SKM-1 treated with dmso at 0.1 percent for 144 hours (cell line): Measurements from ENCODE around the gene SLC45A3.

Experiments
- DNase-seq: peaks from one replicate; lab custom pipeline; 2025; ENCODE audit not compliant: unreplicated experiment; lab: John Stamatoyannopoulos, UW

Gene SLC45A3

GRCh38 chr1:205669341-205670149 is 10.8 kb downstream of the SLC45A3 start:
- DNase-seq = no peak

DNA sequence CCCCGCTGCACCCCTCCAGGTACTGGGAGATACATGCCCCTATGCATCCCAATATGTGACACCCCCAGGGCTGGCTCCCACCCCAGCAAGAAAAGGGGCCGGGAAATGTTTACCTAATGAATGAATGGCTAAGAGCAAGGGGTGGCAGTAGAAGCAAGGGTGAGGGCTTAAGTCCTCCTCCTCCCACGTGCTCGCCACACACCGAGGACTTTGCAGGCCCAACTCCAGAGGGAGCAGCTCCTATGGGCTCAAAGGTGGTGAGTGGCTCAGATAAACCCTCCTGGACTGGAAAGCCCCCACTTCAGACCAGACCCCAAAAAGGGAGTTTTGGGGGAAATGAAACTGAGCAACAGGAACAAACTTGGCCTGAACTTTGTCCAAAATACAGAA is 11.4 kb downstream of the SLC45A3 start:
- DNase-seq = no peak

- no peak for DNase-seq
Measured at GRCh38 chr1:205667909-205668643, 12.2 kb downstream of the SLC45A3 start.

DNA sequence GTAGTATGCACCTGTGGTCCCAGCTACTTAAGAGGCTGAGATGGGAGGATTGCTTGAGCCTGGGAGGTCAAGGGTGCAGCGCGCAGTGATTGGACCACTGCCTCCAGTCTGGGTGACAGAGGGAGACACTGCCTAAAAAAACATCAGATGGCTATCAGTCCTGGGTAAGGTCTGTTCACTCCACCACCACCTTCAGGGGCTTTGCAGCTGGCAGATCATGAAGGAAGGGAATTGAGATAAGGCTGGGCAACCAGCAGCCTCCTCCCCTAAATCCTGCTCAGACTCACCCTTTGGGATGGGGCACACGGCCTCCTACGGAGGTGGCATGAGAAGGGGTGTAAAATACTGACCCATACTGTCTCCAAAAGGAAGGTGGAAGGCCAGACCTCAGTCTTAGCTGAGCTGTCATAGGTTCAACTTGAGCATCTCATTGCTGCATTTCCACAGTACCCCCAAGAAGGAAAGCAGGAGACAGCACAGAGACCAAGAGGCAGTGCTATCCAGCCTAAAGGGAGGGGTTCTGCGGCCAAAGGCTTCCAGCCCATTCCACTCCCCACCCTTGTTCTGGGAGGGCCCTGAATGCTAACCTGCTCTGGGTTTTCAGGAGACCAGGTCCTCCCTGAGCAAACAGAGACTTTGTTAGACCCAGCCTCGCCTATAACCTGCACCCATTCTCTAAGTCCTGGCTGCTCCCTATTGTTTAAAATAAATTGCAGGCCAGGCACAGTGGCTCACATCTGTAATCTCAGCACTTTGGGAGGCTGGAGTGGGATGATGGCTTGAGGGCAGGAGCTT is 13.7 kb downstream of the SLC45A3 start:
- no peak for DNase-seq

DNA sequence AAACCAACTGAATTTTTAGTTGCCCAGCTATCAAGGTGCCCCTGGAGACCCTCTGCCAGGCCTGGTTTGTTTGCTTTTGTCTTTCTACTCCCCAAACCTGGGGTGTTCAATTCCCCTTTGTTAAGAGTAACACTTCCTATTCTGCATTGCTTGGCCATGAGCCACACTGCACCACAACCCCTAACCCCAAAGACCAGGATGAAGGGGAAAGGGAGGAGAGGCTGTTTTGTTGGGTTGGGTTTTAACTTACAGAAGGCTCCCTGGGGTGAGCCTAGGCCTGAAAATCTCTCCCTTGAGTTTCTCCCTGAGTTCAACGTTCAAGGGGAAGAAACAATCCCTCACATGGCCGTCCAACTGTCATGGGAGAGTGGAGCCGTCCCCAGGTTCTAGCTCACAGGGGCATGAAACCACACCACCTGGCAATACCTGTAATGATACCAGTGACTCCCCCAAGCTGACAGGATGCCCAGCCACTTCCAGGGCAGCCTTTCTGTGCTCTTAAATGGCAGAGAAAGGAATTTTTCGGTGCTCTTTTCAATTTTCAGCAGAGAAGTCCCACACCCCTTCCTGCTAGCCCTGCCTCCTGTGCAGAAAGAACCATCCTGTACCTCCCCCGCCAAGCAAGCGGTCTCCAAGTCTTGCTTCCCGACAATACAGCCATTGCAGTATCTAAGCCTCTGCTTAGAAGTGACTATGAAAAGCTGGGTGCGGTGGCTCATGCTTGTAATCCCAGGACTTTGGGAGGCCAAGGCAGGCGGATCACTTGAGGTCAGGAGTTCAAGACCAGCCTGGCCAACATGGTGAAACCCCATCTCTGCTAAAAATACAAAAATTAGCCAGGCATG is 14.9 kb downstream of the SLC45A3 start:
- DNase-seq = peak; percentile 36

GRCh38 chr1:205664399-205665017 is 15.8 kb downstream of the SLC45A3 start:
- no peak for DNase-seq

DNA sequence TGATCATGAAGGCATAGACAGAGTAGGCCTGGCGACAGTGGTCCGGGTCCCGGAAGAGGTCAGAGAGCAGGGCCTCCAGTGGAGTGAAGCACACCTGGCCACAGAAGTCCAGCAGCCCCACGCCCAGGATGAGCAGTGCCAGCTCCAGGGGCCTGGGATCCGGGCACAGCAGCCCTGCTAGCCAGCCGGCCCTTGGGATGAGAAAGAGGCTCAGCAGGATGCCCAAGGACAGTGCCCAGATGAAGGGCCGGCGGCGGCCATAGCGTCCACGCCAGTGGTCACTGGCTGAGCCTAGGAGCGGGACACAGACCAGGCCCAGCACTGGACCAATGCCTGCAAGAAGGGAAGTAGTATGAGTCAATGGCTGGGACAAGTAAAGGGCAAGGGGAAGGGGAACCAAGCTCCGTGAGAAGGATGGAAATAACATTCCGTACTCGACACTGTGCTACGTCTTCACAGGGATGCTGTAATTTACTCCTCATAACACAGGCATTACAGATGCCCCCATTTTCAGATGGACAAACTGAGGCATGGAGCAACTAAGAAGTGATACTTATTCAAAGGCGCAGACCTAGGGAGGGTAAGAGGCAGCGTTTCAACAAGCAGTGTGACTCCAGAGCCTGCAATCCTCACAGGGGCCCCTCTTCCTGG is 16.9 kb downstream of the SLC45A3 start:
- DNase-seq = no peak

DNA sequence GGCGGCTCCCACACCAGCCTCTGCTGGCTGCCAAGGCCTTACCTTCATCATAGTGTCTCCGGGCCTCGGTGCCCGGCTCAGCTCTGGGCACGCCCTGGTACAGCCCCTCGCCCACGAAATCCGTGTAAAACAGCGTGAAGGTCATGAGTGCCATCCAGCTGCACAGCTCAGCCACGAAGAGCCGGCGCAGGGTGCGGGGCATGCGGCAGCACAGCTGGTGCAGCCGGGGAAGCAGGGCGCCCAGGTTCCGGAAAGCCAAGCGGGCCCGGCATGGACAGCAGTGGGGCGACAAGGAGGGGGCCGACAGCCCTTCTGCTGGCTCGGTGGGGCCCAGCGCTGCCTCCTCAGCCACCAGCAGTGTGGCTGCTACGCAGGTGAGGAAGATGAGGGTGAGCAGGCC is 17.5 kb downstream of the SLC45A3 start:
- DNase-seq = no peak

DNA sequence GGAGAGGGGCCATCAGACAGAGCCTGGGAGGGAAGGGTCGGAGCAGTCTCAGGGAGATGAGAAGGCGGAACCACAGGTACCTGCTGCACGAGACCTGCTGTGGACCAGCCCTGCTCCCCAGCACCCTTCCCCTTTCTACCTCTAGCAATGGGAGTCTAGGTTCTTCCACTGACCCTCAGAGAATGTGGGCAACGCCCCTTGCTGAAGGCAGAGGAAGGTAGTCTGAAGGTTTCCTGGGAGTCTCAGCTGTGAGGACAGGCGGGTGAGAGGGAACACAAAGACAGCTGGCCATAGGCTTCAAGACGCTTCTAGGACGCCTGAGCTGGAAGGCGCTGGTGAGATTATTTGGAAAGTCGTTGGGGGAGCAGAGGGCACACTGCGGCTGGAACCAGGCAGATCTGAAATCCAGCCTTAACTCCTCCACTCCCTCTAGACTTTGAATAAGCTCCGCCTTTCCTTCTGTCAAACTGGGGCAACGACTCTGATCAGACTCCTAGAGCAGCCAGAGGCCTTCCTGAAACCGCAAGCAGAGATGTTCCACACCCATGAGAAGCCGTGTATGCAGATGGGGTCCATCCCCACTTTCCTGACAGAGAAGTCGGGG is 18.1 kb downstream of the SLC45A3 start:
- DNase-seq = no peak

DNA sequence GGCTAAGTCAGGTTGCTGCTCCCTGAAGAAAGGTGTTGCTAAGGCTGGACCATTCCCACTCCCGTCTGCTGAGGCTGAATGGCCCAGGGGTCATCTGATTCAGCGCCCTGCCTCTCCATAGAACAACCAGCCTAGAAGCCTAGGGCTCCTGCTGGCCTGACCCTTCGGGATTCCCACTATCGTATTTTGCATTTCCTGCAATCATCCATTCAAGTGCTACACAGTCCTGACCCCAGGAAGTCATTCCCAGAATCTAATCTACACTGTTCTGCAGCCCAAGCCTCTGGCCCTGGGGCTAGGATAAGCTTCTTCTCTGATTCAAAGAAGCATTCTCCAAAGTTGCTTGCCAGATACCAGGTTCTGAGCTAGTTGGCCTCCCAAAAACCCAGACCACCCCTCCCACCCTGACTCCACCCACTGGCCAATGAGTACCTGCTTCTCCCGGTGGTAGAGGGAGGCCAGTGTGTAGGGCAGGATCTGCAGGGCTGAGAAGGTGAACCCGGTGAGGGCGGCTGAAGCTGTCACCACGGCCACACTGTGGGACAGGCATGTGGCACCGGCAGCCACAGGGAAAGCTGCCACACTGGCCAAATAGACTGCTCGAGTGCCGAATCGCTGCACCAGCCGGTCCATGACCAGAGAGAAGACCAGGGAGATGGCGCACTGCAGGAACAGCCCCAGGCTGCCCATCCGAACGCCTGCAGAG is 18.7 kb downstream of the SLC45A3 start:
- DNase-seq = no peak

GRCh38 chr1:205660361-205660760 is 19.9 kb downstream of the SLC45A3 start:
- DNase-seq = no peak

DNA sequence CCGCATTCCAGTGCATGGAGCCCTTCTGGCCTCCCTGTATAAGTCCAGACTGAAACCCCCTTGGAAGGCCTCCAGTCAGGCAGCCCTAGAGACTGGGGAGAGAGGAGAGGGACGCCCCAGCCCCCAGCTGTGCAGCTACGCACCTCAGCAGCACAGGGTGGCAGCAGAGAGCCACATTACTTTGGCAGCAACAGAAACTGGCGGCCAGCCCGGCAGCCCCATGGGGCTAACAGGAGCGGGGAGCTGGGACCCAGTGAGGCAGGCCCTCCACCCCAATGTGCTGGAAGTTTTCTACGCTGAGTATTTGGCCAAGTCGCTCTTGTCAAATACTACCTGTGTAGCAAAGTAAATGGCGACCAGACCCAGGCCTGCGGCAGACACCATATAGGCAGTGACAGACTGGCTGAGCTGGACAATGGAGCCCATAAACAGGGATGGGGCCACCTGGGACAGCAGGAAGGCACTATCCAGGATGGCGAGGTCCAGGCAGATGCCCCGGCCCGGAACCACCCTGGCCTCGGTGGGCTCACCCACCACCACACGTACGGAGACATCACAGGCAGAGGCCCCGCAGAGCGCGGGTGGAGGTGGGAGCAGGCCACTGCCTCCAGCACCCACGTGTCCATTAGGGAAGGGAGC is 21.2 kb downstream of the SLC45A3 start:
- peak; percentile 72 for DNase-seq

DNA sequence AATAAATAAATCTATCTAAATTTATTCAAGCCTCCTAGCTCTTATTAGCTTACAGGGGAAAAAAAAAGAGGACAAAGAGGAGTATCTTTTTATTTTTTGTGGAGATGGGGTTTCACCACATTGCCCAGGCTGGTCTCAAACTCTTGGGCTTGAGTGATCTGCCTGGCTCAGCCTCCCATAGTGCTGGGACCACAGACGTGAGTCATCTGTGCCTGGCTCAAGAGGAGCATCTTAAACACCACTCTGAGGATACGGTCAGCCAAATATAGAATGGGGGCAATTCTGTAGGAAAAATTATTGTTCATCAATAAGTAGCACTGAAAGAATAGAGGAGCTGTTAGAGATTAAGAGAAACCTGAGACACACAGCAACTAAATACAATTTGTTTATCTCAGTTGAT is 24.1 kb downstream of the SLC45A3 start:
- no peak for DNase-seq

DNA sequence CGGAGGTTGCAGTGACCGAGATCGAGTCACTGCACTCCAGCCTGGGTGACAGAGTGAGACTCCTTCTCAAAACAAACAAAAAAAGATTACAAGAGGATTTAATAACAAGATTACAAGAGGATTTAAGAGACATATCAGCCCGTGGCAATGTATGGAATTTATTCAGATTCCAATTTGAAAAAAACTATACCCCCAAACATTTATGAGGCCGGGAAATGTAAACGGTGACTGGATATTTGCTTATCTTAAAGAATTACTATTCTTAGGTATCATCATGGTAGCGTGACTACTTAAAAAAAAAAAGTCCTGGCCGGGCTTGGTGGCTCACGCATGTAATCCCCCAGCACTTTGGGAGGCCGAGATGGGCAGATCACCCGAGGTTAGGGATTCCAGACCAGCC is 27.3 kb downstream of the SLC45A3 start:
- no peak for DNase-seq

GRCh38 chr1:205650241-205650640 is 30.1 kb downstream of the SLC45A3 start:
- DNase-seq = no peak

GRCh38 chr1:205645519-205645918 is 34.8 kb downstream of the SLC45A3 start:
- no peak for DNase-seq

- no peak for DNase-seq
Measured at GRCh38 chr1:205642679-205643307, 37.5 kb downstream of the SLC45A3 start.

- DNase-seq = no peak
Measured at GRCh38 chr1:205639567-205639966, 40.7 kb downstream of the SLC45A3 start.
